Esophagus muscularis mucosa (tissue), 4 donors: Measurements from ENCODE around the gene EIF1B. TPM values are rescaled to one million over a fixed set of nuclear protein-coding genes. Genes with fewer than 3 reads are reported as not detected.

Source experiments
- DNase-seq: peaks from one replicate; pipeline ENCODE4 v3.0.0-alpha.2; 2017; ENCODE audit errors: extremely low spot score
- H3K27ac ChIP-seq, 4 donors: fragments of 200-600 bp; sonication (generic); replicated peaks in 1 of 4; 1 replicate in 3 of 4; 2 replicates in 1 of 4; pipeline ENCODE4 v1.5.1; 2016 to 2019; ENCODE audit warnings: mild to moderate bottlenecking in 1 of 4
- H3K27me3 ChIP-seq, 4 donors: fragments of 200-600 bp; sonication (generic); one replicate each; pipeline versions ENCODE4 v1.5.1 to v1.6.0; 2016 to 2019
- H3K36me3 ChIP-seq, 4 donors: fragments of 200-600 bp; sonication (generic); one replicate each; pipeline ENCODE4 v1.5.1; 2016 to 2019
- H3K4me1 ChIP-seq, 4 donors: fragments of 200-600 bp; sonication (generic); one replicate each; pipeline ENCODE4 v1.5.1; 2016 to 2019
- H3K4me3 ChIP-seq, 4 donors: fragments of 200-600 bp; sonication (generic); 1 replicate in 2 of 4; 2 replicates in 2 of 4; pipeline ENCODE4 v1.5.1; 2016 to 2019; ENCODE audit warnings: mild to moderate bottlenecking in 4 of 4, moderate library complexity in 1 of 4
- H3K9me3 ChIP-seq, 4 donors: fragments of 200-600 bp; sonication (generic); 1 replicate in 3 of 4; 2 replicates in 1 of 4; pipeline ENCODE4 v1.5.1; 2016 to 2019
- CTCF ChIP-seq, 3 experiments: fragments of 200-600 bp in 2 of 3; fragments of 450-650 bp in 1 of 3; sonication (generic) in 2 of 3; IDR thresholded peaks; one replicate each; pipeline ENCODE4 v1.5.1; 2017 to 2019; ENCODE audit warnings: antibody characterized with exemption in 3 of 3, mild to moderate bottlenecking in 2 of 3, moderate library complexity in 1 of 3
- EP300 ChIP-seq: sonication (generic); formaldehyde crosslinking; IDR thresholded peaks from one replicate; pipeline ENCODE4 v1.6.1; 2017; ENCODE audit warnings: antibody characterized with exemption
- POLR2A ChIP-seq: fragments of 450-650 bp; IDR thresholded peaks from one replicate; pipeline ENCODE4 v1.6.1; 2017; ENCODE audit warnings: antibody characterized with exemption, moderate library complexity, mild to moderate bottlenecking, low read depth
- POLR2AphosphoS5 ChIP-seq, 2 donors: sonication (generic); formaldehyde crosslinking; IDR thresholded peaks; one replicate each; pipeline ENCODE4 v1.6.1; 2017; ENCODE audit warnings: antibody characterized with exemption in 2 of 2
- WGBS: methylation state at CpG from one replicate; pipeline ENCODE4 v1.1.5; 2018; 5-methylcytosine and 5-hydroxymethylcytosine counted together
- intact Hi-C: fragments of 100-400 bp; cut with DNase I; formaldehyde crosslinking; loops from one replicate; pipeline ENCODE4 v1.15.1; 2023
- total RNA-seq, 4 donors: library from RNA; depleted of rRNA; stranded (reverse); fragments of >200 nt; gene quantifications; one replicate each; pipeline versions ENCODE4 v1.1.0 to v1.2.1, GENCODE V29; 2016

The EIF1B gene
- total RNA-seq, 4 donors from 2014 or later: 26.5 to 32.5 (median 30.7) TPM

- no peak overlapping the region for H3K4me3 ChIP-seq
- no peaks in the 10 kb centered on the region for H3K27me3 ChIP-seq
- DNase-seq: peak; percentile 29
- intact Hi-C loops: no loop called here
- H3K27ac ChIP-seq: no peak overlapping the region
- WGBS: 79% methylated on average over 2 of the region's 2 CpGs
- TF ChIP-seq CTCF (IDR thresholded peaks at IDR 0.05) (no peak), EP300 (no peak), POLR2AphosphoS5 (IDR thresholded peaks at IDR 0.05) (no peak), POLR2A (no peak)
- no peaks in the 10 kb centered on the region for H3K9me3 ChIP-seq
- H3K36me3 ChIP-seq: no peaks in the 10 kb centered on the region
- no peaks in the 10 kb centered on the region for H3K4me1 ChIP-seq
Measured at GRCh38 chr3:40321818-40322217, 12.3 kb downstream of the EIF1B start.

- peaks cover 0 to 5% (median 1%) of the 10 kb centered on the region in 4 donors for H3K4me1 ChIP-seq
- no peaks in the 10 kb centered on the region for H3K9me3 ChIP-seq
- no peak overlapping the region for H3K27ac ChIP-seq
- peak; percentile 66 for DNase-seq
- H3K4me3 ChIP-seq: no peak overlapping the region
- TF ChIP-seq EP300: no peak
- no peak for TF ChIP-seq POLR2AphosphoS5 (IDR thresholded peaks at IDR 0.05)
- no peak for TF ChIP-seq CTCF (IDR thresholded peaks at IDR 0.05)
- no peak for TF ChIP-seq POLR2A
- 88% methylated on average over 5 of the region's 5 CpGs for WGBS
- H3K36me3 ChIP-seq: no peaks in the 10 kb centered on the region
- intact Hi-C loops: no loop called here
- H3K27me3 ChIP-seq: no peaks in the 10 kb centered on the region
Measured at GRCh38 chr3:40323946-40324345, 14.4 kb downstream of the EIF1B start.

- TF ChIP-seq POLR2AphosphoS5 (IDR thresholded peaks at IDR 0.05) (no peak), EP300 (no peak), POLR2A (no peak), CTCF (IDR thresholded peaks at IDR 0.05) (no peak)
- Histone ChIP-seq H3K4me3 (no peak overlapping the region), H3K36me3 (no peaks in the 10 kb centered on the region), H3K4me1 (peaks cover 0 to 5% (median 1%) of the 10 kb centered on the region in 4 donors), H3K27me3 (no peaks in the 10 kb centered on the region), H3K27ac (no peak overlapping the region), H3K9me3 (no peaks in the 10 kb centered on the region)
- no peak for DNase-seq
- intact Hi-C loops: loop anchor here (5.0 kb wide), 2 partner anchors 258 to 1558 kb away; no protein-coding TSS in a partner anchor
- 84% methylated on average over 4 of the region's 4 CpGs for WGBS
Measured at GRCh38 chr3:40324621-40325020, 15.1 kb downstream of the EIF1B start.

GRCh38 chr3:40325465-40325864 is 16.0 kb downstream of the EIF1B start:
- Histone ChIP-seq H3K36me3 (no peaks in the 10 kb centered on the region), H3K4me1 (peaks cover 0 to 5% (median 1%) of the 10 kb centered on the region in 4 donors), H3K9me3 (no peaks in the 10 kb centered on the region), H3K4me3 (no peak overlapping the region), H3K27ac (no peak overlapping the region), H3K27me3 (no peaks in the 10 kb centered on the region)
- TF ChIP-seq EP300 (no peak), POLR2A (no peak), POLR2AphosphoS5 (IDR thresholded peaks at IDR 0.05) (no peak), CTCF (IDR thresholded peaks at IDR 0.05) (no peak)
- intact Hi-C loops: loop anchor here (5.0 kb wide), 2 partner anchors 257 to 1557 kb away; no protein-coding TSS in a partner anchor
- no peak for DNase-seq

GRCh38 chr3:40328374-40328773 is 18.9 kb downstream of the EIF1B start:
- TF ChIP-seq EP300 (no peak), POLR2A (no peak), CTCF (IDR thresholded peaks at IDR 0.05) (no peak), POLR2AphosphoS5 (IDR thresholded peaks at IDR 0.05) (no peak)
- no peak overlapping the region for H3K27ac ChIP-seq
- H3K27me3 ChIP-seq: no peaks in the 10 kb centered on the region
- 77% methylated on average over 5 of the region's 5 CpGs for WGBS
- H3K4me3 ChIP-seq: no peak overlapping the region
- H3K4me1 ChIP-seq: peaks cover 0 to 5% (median 1%) of the 10 kb centered on the region in 4 donors
- peak; percentile 39 for DNase-seq
- no peaks in the 10 kb centered on the region for H3K9me3 ChIP-seq
- intact Hi-C loops: loop anchor here (5.0 kb wide), 2 partner anchors 254 to 1554 kb away; no protein-coding TSS in a partner anchor
- H3K36me3 ChIP-seq: no peaks in the 10 kb centered on the region
